GM19099 (cell line): ENCODE results near the gene ISG15.

Experiments
- POLR2A ChIP-seq: IDR thresholded peaks from 3 replicates; pipeline ENCODE4 v1.6.1; 2011; ENCODE audit warnings: low read depth; ENCODE audit not compliant: insufficient read length; ENCODE audit errors: extremely low read depth

ISG15 gene

GRCh38 chr1:981491-981954 lies 31.8 kb upstream of the ISG15 start:
- no peak for TF ChIP-seq POLR2A

GRCh38 chr1:981955-982558 lies 31.2 kb upstream of the ISG15 start, which contains the start of gene PERM1:
Gene PERM1, minus strand, starts transcription at chr1:982093. Its CDS starts 1,064 bp downstream, at chr1:981029.
- no peak for TF ChIP-seq POLR2A

DNA sequence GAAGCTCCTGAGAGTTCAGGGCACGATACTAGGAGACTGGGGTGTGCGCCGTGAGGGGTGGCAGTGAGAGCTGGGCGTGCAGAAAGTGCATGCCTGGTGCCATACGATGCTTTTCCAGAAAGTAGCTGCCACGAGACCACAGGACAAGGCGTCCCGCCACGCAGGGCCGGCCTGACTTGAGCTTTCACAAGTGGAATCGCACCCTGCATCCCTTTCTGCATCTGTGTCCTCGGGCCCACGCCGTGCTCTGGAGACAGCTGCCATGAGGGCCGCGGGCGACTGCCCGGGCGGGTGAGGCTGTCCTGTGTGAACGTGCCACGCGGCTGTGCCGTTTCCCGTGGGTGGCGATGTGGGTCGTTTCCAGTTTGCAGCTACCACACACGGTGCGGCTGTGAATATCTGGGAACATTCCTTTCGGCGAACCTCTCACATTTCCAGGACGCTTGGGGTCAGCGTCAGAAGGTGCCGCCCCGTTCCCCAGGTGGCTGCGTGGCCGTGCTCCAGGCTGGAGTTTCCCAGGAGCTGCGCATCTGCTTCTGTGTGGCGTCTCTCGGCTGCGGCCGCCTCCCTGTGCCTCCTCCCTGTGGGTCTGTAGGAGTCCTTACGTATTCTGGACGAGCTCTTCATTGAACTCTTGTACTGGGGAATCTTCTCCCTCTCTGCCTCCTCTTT lies 30.4 kb upstream of the ISG15 start:
- TF ChIP-seq POLR2A, result no peak

- no peak for TF ChIP-seq POLR2A
Measured at GRCh38 chr1:983798-984475, 29.4 kb upstream of the ISG15 start.

GRCh38 chr1:984476-984814 lies 28.9 kb upstream of the ISG15 start:
- TF ChIP-seq POLR2A, result no peak

- TF ChIP-seq POLR2A, result no peak
Measured at GRCh38 chr1:985126-985525, 28.2 kb upstream of the ISG15 start.

- TF ChIP-seq POLR2A, result no peak
Measured at GRCh38 chr1:991895-992294, 21.4 kb upstream of the ISG15 start.

GRCh38 chr1:992362-992761 lies 20.9 kb upstream of the ISG15 start:
- no peak for TF ChIP-seq POLR2A

DNA sequence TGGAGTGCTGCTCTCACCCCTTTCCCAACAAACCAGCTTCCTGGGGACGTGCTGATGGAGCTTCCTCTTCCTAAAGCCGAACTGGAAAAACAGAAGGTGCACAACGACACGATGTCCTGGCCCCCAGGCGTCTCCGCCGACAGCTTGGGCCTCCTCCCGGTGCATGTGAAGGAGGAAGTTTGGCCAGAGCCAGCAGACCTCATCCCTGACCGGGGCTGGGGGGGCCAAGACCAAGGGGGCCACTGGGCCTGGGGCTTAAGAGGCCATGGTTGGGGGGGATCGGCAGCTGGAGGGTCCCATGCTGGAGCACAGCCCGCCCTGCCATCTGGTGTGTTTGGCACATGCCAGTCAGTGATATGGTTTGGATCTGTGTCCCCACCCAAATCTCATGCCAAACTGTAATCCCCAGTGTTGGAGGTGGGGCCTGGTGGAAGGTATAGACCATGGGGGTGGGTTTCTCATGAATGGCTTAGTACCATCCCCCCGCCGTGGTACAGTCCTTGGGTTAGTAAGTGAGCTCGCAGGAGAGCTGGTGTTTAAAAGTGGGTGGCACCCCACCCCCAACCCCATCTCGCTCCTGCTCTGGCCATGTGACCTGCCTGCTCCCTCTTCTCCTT lies 19.8 kb upstream of the ISG15 start:
- no peak for TF ChIP-seq POLR2A

DNA sequence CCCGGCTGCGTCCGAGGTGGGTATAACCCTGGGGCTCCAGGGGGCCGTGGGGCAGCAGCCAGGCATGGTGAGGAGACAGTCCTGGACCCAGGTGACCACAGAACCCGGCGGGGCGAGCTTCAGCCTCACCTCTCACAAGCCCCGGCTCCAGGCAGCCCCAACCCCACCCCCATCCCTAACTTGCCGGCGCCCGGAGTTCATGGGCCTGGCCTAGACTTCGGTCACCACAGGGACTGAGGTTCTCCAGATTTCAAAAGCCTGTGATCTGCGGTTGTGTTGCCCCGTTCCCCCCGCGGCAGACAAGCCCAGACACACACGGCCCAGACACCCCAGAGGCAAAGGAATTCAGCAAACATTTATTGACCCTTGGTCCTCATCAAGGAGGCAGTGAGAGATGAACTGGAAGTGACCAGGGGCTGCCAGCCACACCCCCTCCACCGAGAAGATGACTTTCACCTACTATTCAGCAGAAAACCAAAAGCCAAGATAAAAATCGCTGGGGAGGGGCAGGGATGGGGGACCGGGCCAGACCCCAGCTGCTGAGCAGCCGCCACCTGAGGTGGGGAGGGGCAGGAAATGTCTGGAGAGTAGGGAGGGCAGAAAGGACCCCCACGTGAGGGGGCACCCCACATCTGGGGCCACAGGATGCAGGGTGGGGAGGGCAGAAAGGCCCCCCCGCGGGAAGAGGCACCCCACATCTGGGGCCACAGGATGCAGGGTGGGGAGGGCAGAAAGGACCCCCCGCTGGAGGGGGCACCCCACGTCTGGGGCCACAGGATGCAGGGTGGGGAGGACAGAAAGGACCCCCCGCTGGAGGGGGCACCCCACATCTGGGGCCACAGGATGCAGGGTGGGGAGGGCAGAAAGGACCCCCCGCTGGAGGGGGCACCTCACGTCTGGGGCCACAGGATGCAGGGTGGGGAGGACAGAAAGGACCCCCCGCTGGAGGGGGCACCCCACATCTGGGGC lies 17.3 kb upstream of the ISG15 start:
- TF ChIP-seq POLR2A, result no peak

DNA sequence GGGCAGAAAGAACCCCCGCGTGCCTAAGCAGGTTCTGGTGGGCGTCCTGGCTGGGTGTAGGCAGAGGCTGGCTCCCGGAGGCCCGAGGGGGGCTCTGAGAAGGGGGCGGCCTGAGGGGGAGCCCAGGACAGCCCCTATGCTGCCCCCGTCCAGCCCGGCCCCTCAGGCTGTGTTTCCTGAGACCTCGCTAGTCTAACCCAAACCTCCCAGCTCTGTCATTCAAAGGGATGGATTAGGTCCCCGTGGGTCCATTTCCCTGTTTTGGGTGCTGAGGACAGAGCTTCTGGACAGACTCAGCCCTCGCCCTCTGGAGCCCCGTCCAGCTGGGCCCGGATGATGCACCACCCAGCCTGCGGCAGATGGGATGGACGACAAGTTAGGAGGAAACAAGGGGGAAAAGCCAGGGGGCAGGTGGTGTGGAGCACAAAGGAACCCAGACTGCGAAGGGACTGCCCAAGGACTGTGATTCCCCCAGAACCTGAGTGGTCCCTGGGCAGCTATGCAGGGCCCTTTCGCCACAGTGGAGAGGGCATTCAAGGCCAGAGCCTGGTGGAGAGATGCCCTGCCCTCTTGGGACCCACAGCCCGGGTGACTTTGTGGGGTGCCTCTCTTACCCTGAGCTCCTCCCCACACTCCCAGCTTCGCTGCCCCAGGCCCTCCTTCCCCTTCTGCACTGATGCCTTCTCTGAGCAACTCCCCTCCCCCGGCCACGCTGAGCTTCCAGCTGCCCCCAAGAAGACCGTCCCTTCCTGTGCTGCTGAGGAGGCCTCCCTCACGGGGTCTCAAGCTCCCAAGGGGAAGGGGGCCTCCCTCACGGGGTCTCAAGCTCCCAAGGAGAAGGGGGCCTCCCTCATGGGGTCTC lies 16.2 kb upstream of the ISG15 start:
- no peak for TF ChIP-seq POLR2A

- TF ChIP-seq POLR2A, result no peak
Measured at GRCh38 chr1:997713-997992, 15.6 kb upstream of the ISG15 start.

GRCh38 chr1:997993-998744 lies 15.1 kb upstream of the ISG15 start:
- TF ChIP-seq POLR2A, result no peak
